ENCODE data around the gene SLC4A1AP. TPM values are rescaled to one million over a fixed set of nuclear protein-coding genes. Genes with fewer than 3 reads are reported as not detected.
"Not testable (repeated sequence)": the region's sequence is repeated elsewhere in the genome, so short reads cannot be mapped to it uniquely, and the experiment has no call there.

SLC4A1AP gene
- polyA plus RNA-seq, 2 of the 4 experiments (the other 2 are of a cell fraction): 32.6 to 33.0 TPM

GRCh38 chr2:27685006-27685405 is 21.3 kb downstream of the SLC4A1AP start:
- ATAC-seq; H3K4me2 ChIP-seq; H3K27ac ChIP-seq; FAIRE-seq; DNase-seq (ENCODE audit: low read depth in 1 of 2, low spot score in 1 of 2); POLR2A ChIA-PET; H3K4me3 ChIP-seq; H3K9me3 ChIP-seq: not testable (repeated sequence)
- WGBS (ENCODE audit: missing lambda C conversion rate): 61% methylated on average over 1 of the region's 1 CpG
- peaks cover 37% of the 10 kb centered on the region for H3K4me1 ChIP-seq
- CTCF ChIA-PET: interaction anchor here (0.7 to 4.7 kb wide), 8 partner anchors 12 to 894 kb away, joined by 3 to 118 read pairs (median 19); partner anchors contain the start of genes SLC4A1AP and SUPT7L

- Histone ChIP-seq H3K4me3 (no peak overlapping the region), H3K27ac (no peak overlapping the region), H3K9me3 (no peaks in the 10 kb centered on the region), H3K4me2 (no peak overlapping the region), H3K4me1 (peaks cover 37% of the 10 kb centered on the region)
- ATAC-seq (no peak), FAIRE-seq (no peak), DNase-seq (ENCODE audit: low read depth in 1 of 2, low spot score in 1 of 2) (no peak)
- no peak for TF ChIP-seq RARB (CRISPR knock-in tag; IDR thresholded peaks at IDR 0.05)
- TF ChIP-seq BCL3 (IDR thresholded peaks at IDR 0.05): no peak
- TF ChIP-seq HDAC2 (IDR thresholded peaks at IDR 0.05): no peak
- TF ChIP-seq EHMT2 (IDR thresholded peaks at IDR 0.05; ENCODE audit: low read depth): no peak
- no peak for TF ChIP-seq USF2 (IDR thresholded peaks at IDR 0.05)
- peak; percentile 70 for TF ChIP-seq MAFK (IDR thresholded peaks at IDR 0.05; ENCODE audit: partially characterized antibody)
- TF ChIP-seq EP300 (IDR thresholded peaks at IDR 0.05): no peak
- POLR2A ChIA-PET: no interaction called here
- WGBS (ENCODE audit: missing lambda C conversion rate): 92% methylated on average over 3 of the region's 3 CpGs
- CTCF ChIA-PET: interaction anchor here (0.9 to 1.5 kb wide), 2 partner anchors 18 to 711 kb away, joined by 4 read pairs; no protein-coding TSS in a partner anchor
Measured at GRCh38 chr2:27685577-27685976, 21.9 kb downstream of the SLC4A1AP start.

- 95% methylated on average over 1 of the region's 1 CpG for WGBS (ENCODE audit: missing lambda C conversion rate)
- FAIRE-seq (no peak), ATAC-seq (no peak)
Measured at GRCh38 chr2:27687232-27687631, 23.5 kb downstream of the SLC4A1AP start.

More at GRCh38 chr2:27687232-27687631, 23.5 kb downstream of the SLC4A1AP start:
- Histone ChIP-seq H3K4me1 (peaks cover 24% of the 10 kb centered on the region), H3K4me2 (no peak overlapping the region), H3K27ac (no peak overlapping the region), H3K4me3 (no peak overlapping the region), H3K9me3 (no peaks in the 10 kb centered on the region)
- no peak for DNase-seq (ENCODE audit: low read depth in 1 of 2, low spot score in 1 of 2)
- ChIA-PET CTCF (interaction anchor here (5.4 kb wide), 1 partner anchor 17 kb away, joined by 45 read pairs; no protein-coding TSS in a partner anchor), POLR2A (no interaction called here)
- TF ChIP-seq POLR2AphosphoS2 (conservative IDR thresholded peaks at IDR 0.05; ENCODE audit: low read length) (no peak), RCOR1 (IDR thresholded peaks at IDR 0.05; ENCODE audit: low read depth, low read length) (no peak), SMC3 (IDR thresholded peaks at IDR 0.05) (no peak), CHD4 (IDR thresholded peaks at IDR 0.05; ENCODE audit: borderline replicate concordance) (no peak), BCL3 (IDR thresholded peaks at IDR 0.05) (no peak), RAD21 (conservative IDR thresholded peaks at IDR 0.05 in 1 of 2, IDR thresholded peaks at IDR 0.05 in 1 of 2) (no peak), CEBPB (IDR thresholded peaks at IDR 0.05) (no peak), CBX8 (IDR thresholded peaks at IDR 0.05) (no peak), FOSB (CRISPR knock-in tag; IDR thresholded peaks at IDR 0.05) (no peak), RARB (CRISPR knock-in tag; IDR thresholded peaks at IDR 0.05) (no peak), HDAC2 (IDR thresholded peaks at IDR 0.05) (no peak), NPAS2 (CRISPR knock-in tag; IDR thresholded peaks at IDR 0.05; ENCODE audit: borderline replicate concordance) (no peak), NR3C1 (IDR thresholded peaks at IDR 0.05) (no peak), CBX2 (IDR thresholded peaks at IDR 0.05; ENCODE audit: borderline replicate concordance, low read depth) (no peak), KDM5A (IDR thresholded peaks at IDR 0.05) (no peak), HOXA7 (CRISPR knock-in tag; IDR thresholded peaks at IDR 0.05) (no peak), PHF8 (IDR thresholded peaks at IDR 0.05; ENCODE audit: borderline replicate concordance, low read depth) (no peak), ZC3H11A (IDR thresholded peaks at IDR 0.05) (no peak), REST (IDR thresholded peaks at IDR 0.05) (no peak)
